H1 (cell line): ENCODE results near the gene GRIK2. TPM values are rescaled to one million over a fixed set of nuclear protein-coding genes. Genes with fewer than 3 reads are reported as not detected.

Source experiments
- CTCF ChIA-PET: fragments of 300-600 bp; sonication (Branson Sonifier 250); formaldehyde crosslinking; loops from one replicate; lab custom pipeline; 2021; ENCODE audit not compliant: partially characterized antibody; lab: Charles Lee
- POLR2A ChIA-PET: fragments of 300-600 bp; sonication (Branson Sonifier 250); formaldehyde crosslinking; loops from one replicate; lab custom pipeline; 2021; ENCODE audit warnings: inconsistent platforms; ENCODE audit not compliant: partially characterized antibody; lab: Charles Lee
- DNase-seq, 2 experiments: peaks; one replicate each; pipeline versions ENCODE4 v3.0.0 to v3.0.0-alpha.2; 2010 to 2022; ENCODE audit warnings: low spot score in 2 of 2, low read depth in 1 of 2, mixed read lengths in 1 of 2
- FAIRE-seq: peaks from 2 replicates; lab custom pipeline; 2011; peaks lifted over from hg19 to GRCh38; lab: Jason Lieb, UNC
- H2AFZ ChIP-seq: 2 replicates; pipeline ENCODE4 v1.8.1; 2012; ENCODE audit warnings: low read length, inconsistent platforms
- H2AK5ac ChIP-seq: 2 replicates; pipeline ENCODE4 v1.6.1; 2013; ENCODE audit warnings: low read depth, low read length
- H2BK120ac ChIP-seq: replicated peaks from 2 replicates; pipeline ENCODE3; 2013; ENCODE audit warnings: low read depth, low read length, inconsistent platforms
- H2BK12ac ChIP-seq: 2 replicates; pipeline ENCODE4 v1.6.1; 2013; ENCODE audit warnings: low read depth, low read length
- H2BK15ac ChIP-seq: 2 replicates; pipeline ENCODE4 v1.6.1; 2013; ENCODE audit warnings: low read length
- H2BK20ac ChIP-seq: 2 replicates; pipeline ENCODE4 v1.6.1; 2013; ENCODE audit warnings: low read length
- H2BK5ac ChIP-seq: 2 replicates; pipeline ENCODE4 v1.6.1; 2013; ENCODE audit warnings: low read depth, low read length
- H3K14ac ChIP-seq: 2 replicates; pipeline ENCODE4 v1.6.1; 2013; ENCODE audit warnings: inconsistent platforms; ENCODE audit not compliant: insufficient read length
- H3K18ac ChIP-seq: 2 replicates; pipeline ENCODE4 v1.6.1; 2013; ENCODE audit warnings: low read length; ENCODE audit errors: extremely low read depth
- H3K23ac ChIP-seq: 2 replicates; pipeline ENCODE4 v1.6.1; 2013; ENCODE audit warnings: inconsistent platforms; ENCODE audit not compliant: insufficient read length
- H3K23me2 ChIP-seq: 2 replicates; pipeline ENCODE4 v1.6.1; 2013; ENCODE audit warnings: low read depth, low read length
- H3K27ac ChIP-seq: 2 replicates; pipeline ENCODE4 v1.6.1; 2011; ENCODE audit warnings: low read depth, low read length, inconsistent platforms
- H3K27me3 ChIP-seq, 4 experiments: replicated peaks in 1 of 4; 1 replicate in 1 of 4; 2 replicates in 3 of 4; pipeline versions ENCODE4 v1.6.1 to v1.8.1; 2011 to 2013; ENCODE audit warnings: low read length in 3 of 4, mild to moderate bottlenecking in 3 of 4, inconsistent platforms in 2 of 4, mixed read lengths in 2 of 4, moderate library complexity in 1 of 4; ENCODE audit not compliant: control insufficient read depth in 3 of 4, insufficient read depth in 3 of 4; ENCODE audit errors: extremely low read depth in 1 of 4
- H3K36me3 ChIP-seq, 4 experiments: 2 replicates each; pipeline versions ENCODE4 v1.6.1 to v1.8.1; 2011 to 2013; ENCODE audit warnings: mild to moderate bottlenecking in 4 of 4, low read length in 3 of 4, moderate library complexity in 2 of 4, control low read depth in 1 of 4, inconsistent platforms in 1 of 4; ENCODE audit not compliant: insufficient read depth in 4 of 4, control insufficient read depth in 2 of 4
- H3K4ac ChIP-seq: replicated peaks from 2 replicates; pipeline ENCODE3; 2013; ENCODE audit warnings: low read length, low read depth, mixed read lengths, inconsistent platforms; ENCODE audit not compliant: insufficient read length
- H3K4me1 ChIP-seq, 4 experiments: replicated peaks in 1 of 4; 1 replicate in 1 of 4; 2 replicates in 3 of 4; pipeline versions ENCODE4 v1.6.1 to v1.8.1; 2011 to 2013; ENCODE audit warnings: low read length in 3 of 4, inconsistent platforms in 2 of 4, mixed read lengths in 1 of 4; ENCODE audit not compliant: insufficient read depth in 4 of 4, control insufficient read depth in 3 of 4
- H3K4me2 ChIP-seq, 2 experiments: 2 replicates each; pipeline versions ENCODE4 v1.6.1 to v1.8.1; 2011 to 2013; ENCODE audit warnings: low read depth in 2 of 2, low read length in 2 of 2, control low read depth in 1 of 2, inconsistent platforms in 1 of 2, mild to moderate bottlenecking in 1 of 2; ENCODE audit not compliant: insufficient read depth in 1 of 2
- H3K4me3 ChIP-seq, 4 experiments: fragments of 200-600, 300-600 bp in 1 of 4; sonication (generic), shearing (Covaris generic), sonication (Bioruptor Twin) in 1 of 4; 2 replicates each; pipeline versions ENCODE4 v1.5.1 to v1.8.1; 2011 to 2016; ENCODE audit warnings: low read length in 4 of 4, low read depth in 3 of 4, control low read depth in 2 of 4, inconsistent platforms in 2 of 4, mild to moderate bottlenecking in 2 of 4, mixed read lengths in 1 of 4, moderate library complexity in 1 of 4; ENCODE audit not compliant: insufficient read depth in 2 of 4; ENCODE audit errors: extremely low read depth in 1 of 4
- H3K56ac ChIP-seq: replicated peaks from 2 replicates; pipeline ENCODE3; 2013; ENCODE audit warnings: low read depth, mild to moderate bottlenecking, mixed read lengths, low read length, inconsistent platforms; ENCODE audit not compliant: insufficient read length
- H3K79me1 ChIP-seq: 2 replicates; pipeline ENCODE4 v1.6.1; 2013; ENCODE audit warnings: low read depth, low read length, control low read depth
- H3K79me2 ChIP-seq, 2 experiments: 2 replicates each; pipeline versions ENCODE4 v1.6.1 to v1.8.1; 2012 to 2013; ENCODE audit warnings: low read length in 2 of 2, mild to moderate bottlenecking in 2 of 2, inconsistent platforms in 1 of 2; ENCODE audit not compliant: insufficient read depth in 2 of 2, control insufficient read depth in 1 of 2
- H3K9ac ChIP-seq, 4 experiments: replicated peaks in 1 of 4; 1 replicate in 1 of 4; 2 replicates in 3 of 4; pipeline versions ENCODE4 v1.6.1 to v1.8.1; 2011 to 2013; ENCODE audit warnings: low read depth in 3 of 4, low read length in 3 of 4, control low read depth in 2 of 4, mild to moderate bottlenecking in 2 of 4, moderate library complexity in 2 of 4, inconsistent platforms in 1 of 4; ENCODE audit errors: extremely low read depth in 1 of 4
- H3K9me3 ChIP-seq, 2 experiments: 2 replicates each; pipeline versions ENCODE4 v1.6.1 to v1.8.1; 2012 to 2013; ENCODE audit warnings: mild to moderate bottlenecking in 2 of 2, moderate library complexity in 2 of 2, control low read depth in 1 of 2, inconsistent platforms in 1 of 2, low read depth in 1 of 2, low read length in 1 of 2, mixed read lengths in 1 of 2; ENCODE audit not compliant: insufficient read depth in 2 of 2
- H4K20me1 ChIP-seq, 2 experiments: replicated peaks in 1 of 2; 2 replicates each; pipeline versions ENCODE3 to v1.8.1; 2011 to 2013; ENCODE audit warnings: inconsistent platforms in 2 of 2, low read length in 2 of 2, mild to moderate bottlenecking in 1 of 2; ENCODE audit not compliant: insufficient read depth in 2 of 2, control insufficient read depth in 1 of 2
- H4K5ac ChIP-seq: 2 replicates; pipeline ENCODE4 v1.6.1; 2013; ENCODE audit warnings: low read length, low read depth, mixed read lengths, inconsistent platforms; ENCODE audit not compliant: insufficient read length
- H4K8ac ChIP-seq: 2 replicates; pipeline ENCODE4 v1.8.0; 2013; ENCODE audit warnings: mild to moderate bottlenecking, moderate library complexity, low read length, inconsistent platforms; ENCODE audit not compliant: insufficient read depth; ENCODE audit errors: extremely low read depth
- H4K91ac ChIP-seq: replicated peaks from 2 replicates; pipeline ENCODE3; 2013; ENCODE audit warnings: low read length, mixed read lengths, inconsistent platforms; ENCODE audit not compliant: insufficient read length
- EP300 ChIP-seq, 2 experiments: IDR thresholded peaks; 1 replicate in 1 of 2; 2 replicates in 1 of 2; pipeline ENCODE4 v1.6.1; 2011 to 2012; ENCODE audit warnings: low read depth in 2 of 2, low read length in 2 of 2, mild to moderate bottlenecking in 2 of 2, borderline replicate concordance in 1 of 2, inconsistent platforms in 1 of 2, moderate library complexity in 1 of 2
- EZH2 ChIP-seq: fragments of 200-600 bp; sonication (generic); IDR thresholded peaks from 2 replicates; pipeline ENCODE4 v1.7.1; 2012; ENCODE audit warnings: low read depth, mild to moderate bottlenecking, moderate library complexity, low read length, inconsistent platforms; ENCODE audit not compliant: severe bottlenecking
- MAFK ChIP-seq: IDR thresholded peaks from 2 replicates; pipeline ENCODE4 v1.6.1; 2012; ENCODE audit warnings: low read depth, mild to moderate bottlenecking, improper control_type of control experiment, low read length
- NRF1 ChIP-seq: IDR thresholded peaks from 2 replicates; pipeline ENCODE4 v1.6.1; 2011; ENCODE audit warnings: mild to moderate bottlenecking, low read depth, low read length, improper control_type of control experiment
- RFX5 ChIP-seq: IDR thresholded peaks from 2 replicates; pipeline ENCODE4 v1.6.1; 2011; ENCODE audit warnings: low read depth, low read length, improper control_type of control experiment, borderline replicate concordance
- SIX5 ChIP-seq: IDR thresholded peaks from 2 replicates; pipeline ENCODE4 v1.6.1; 2011; ENCODE audit warnings: mild to moderate bottlenecking, low read depth, low read length
- TBP ChIP-seq: IDR thresholded peaks from 2 replicates; pipeline ENCODE4 v1.6.1; 2011; ENCODE audit warnings: low read depth, low read length, improper control_type of control experiment
- WGBS, 2 experiments: shearing (Covaris generic) in 1 of 2; methylation state at CpG; one replicate each; pipeline versions ENCODE4 v1.1.6 to v1.1.7; 2013 to 2015; ENCODE audit warnings: low lambda C conversion rate in 2 of 2, mixed read lengths in 2 of 2, inconsistent platforms in 1 of 2, low coverage in 1 of 2, missing lambda C conversion rate in 1 of 2; ENCODE audit not compliant: insufficient replicate concordance in 2 of 2, insufficient coverage in 1 of 2, insufficient read length in 1 of 2; ENCODE audit errors: extremely low coverage in 1 of 2, missing lambda C conversion rate in 1 of 2; 5-methylcytosine and 5-hydroxymethylcytosine counted together
- polyA plus RNA-seq, 7 experiments: library from polyadenylated mRNA; depleted of rRNA in 3 of 7; stranded (reverse) in 5 of 7; unstranded in 2 of 7; fragments of >200 nt in 5 of 7; fragments of 200-250 nt in 2 of 7; gene quantifications; 1 replicate in 5 of 7; 2 replicates in 1 of 7; 4 replicates in 1 of 7; pipeline versions ENCODE4 v1.2.1 to v1.2.3, GENCODE V29; 2011 to 2013; ENCODE audit warnings: missing spikeins in 2 of 7, mixed read lengths in 2 of 7
- total RNA-seq: library from RNA; stranded (reverse); fragmentation: NEBNext Ultra II Directional; extraction: Animal tissue kit (Norgen Biotek cat#: 25700); gene quantifications from 2 replicates; pipeline ENCODE4 v1.2.1, GENCODE V29; 2021

GRIK2 gene
- total and polyA plus RNA-seq, 2 of the 8 experiments (the other 6 are each of a cell fraction or from before 2014, with no cell fraction given) = 1.8 to 2.2 TPM

DNA sequence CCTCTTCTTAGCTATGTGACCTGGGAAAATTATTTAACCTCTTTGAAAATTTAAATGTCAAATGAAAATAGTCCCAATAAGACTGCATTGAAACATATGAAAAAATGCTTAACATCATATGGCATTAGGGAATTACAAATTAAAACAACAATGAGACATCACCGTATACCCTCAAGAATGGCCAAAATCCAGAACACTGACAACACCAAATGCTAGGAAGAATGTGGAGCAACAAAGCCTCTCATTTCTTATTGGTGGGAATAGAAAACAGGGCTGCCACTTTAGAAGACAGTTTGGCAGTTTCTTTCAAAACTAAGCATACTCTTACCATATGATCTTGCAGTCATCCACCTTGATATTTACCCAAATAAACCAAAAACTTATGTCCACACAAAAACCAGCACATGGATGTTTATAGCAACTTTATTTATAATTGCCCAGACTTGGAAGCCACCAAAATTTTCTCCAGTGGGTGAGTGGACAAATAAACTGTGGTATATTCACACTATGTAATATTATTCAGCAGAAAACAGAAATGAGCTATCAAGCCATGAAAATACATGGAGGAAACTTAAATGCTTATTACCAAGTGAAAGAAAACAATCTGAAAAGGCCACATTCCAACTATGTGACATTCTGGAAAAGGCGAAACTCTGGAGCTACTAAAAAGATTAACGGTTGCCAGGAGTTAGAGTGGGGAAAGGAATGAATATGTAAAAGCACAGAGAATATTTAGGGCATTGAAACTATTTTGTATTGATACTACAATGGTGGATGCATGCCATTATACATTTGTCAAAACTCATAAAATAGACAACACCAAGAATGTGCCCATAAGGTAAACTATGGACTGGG lies 459.9 kb downstream of the GRIK2 start:
- FAIRE-seq = no peak
- Histone ChIP-seq H3K9ac (no peak overlapping the region), H3K4me3 (no peak overlapping the region), H3K4me2 (no peak overlapping the region), H2BK120ac (no peak overlapping the region), H3K9me3 (no peaks in the 10 kb centered on the region), H4K5ac (no peak overlapping the region), H2BK5ac (no peak overlapping the region), H3K23ac (no peak overlapping the region), H3K23me2 (no peaks in the 10 kb centered on the region), H4K91ac (no peak overlapping the region), H3K18ac (no peak overlapping the region), H2AFZ (no peak overlapping the region), H4K20me1 (no peaks in the 10 kb centered on the region), H2BK15ac (no peak overlapping the region), H3K4me1 (peaks cover 0 to 4% (median 0%) of the 10 kb centered on the region in 4 experiments; a peak in 1 of 7 replicates), H2BK20ac (no peak overlapping the region), H3K79me2 (no peaks in the 10 kb centered on the region), H3K36me3 (no peaks in the 10 kb centered on the region), H3K14ac (no peak overlapping the region), H3K79me1 (no peaks in the 10 kb centered on the region), H3K56ac (no peak overlapping the region), H2BK12ac (no peak overlapping the region), H4K8ac (no peak overlapping the region), H2AK5ac (no peak overlapping the region), H3K4ac (no peak overlapping the region), H3K27me3 (no peaks in the 10 kb centered on the region), H3K27ac (no peak overlapping the region)
- TF ChIP-seq RFX5 (no peak), MAFK (no peak), EP300 (IDR thresholded peaks at IDR 0.05; ENCODE audit: borderline replicate concordance in 1 of 2, low read depth in 2 of 2, low read length in 2 of 2) (no peak), TBP (no peak), NRF1 (no peak), SIX5 (no peak), EZH2 (no peak)
- no peak for DNase-seq
- ChIA-PET POLR2A (no interaction called here), CTCF (interaction anchor here (1.0 kb wide), 1 partner anchor 12 kb away, joined by 3 read pairs; no protein-coding TSS in a partner anchor)
- 98% methylated on average over 3 of the region's 3 CpGs; no CpG with 5 or more reads in 1 of the 2 experiments for WGBS, 2 experiments
